Measurements from ENCODE around the gene ARCN1. TPM values are rescaled to one million over a fixed set of nuclear protein-coding genes. Genes with fewer than 3 reads are reported as not detected.

The ARCN1 gene
- 100 to 1,000 TPM; 141 to 150 TPM for total RNA-seq

- Mint-ChIP-seq H3K9me3 (no peaks in the 10 kb centered on the region), H3K27ac (peak within 1 kb of the TSS; percentile 92), H3K27me3 (no peaks in the 10 kb centered on the region), H3K4me1 (peaks cover 43% of the 10 kb centered on the region), H3K4me3 (peak within 1 kb of the TSS; percentile 91), H3K36me3 (peaks cover 17% of the 10 kb centered on the region)
- peak; percentile 77 for DNase-seq
These were observed at the start of gene ARCN1 for GRCh38 chr11:118572061-118572980. ARCN1 (plus strand) TSS chr11:118572409; CDS start chr11:118572548, 139 bp downstream.

GRCh38 chr11:118522571-118523072, 49.6 kb upstream of the ARCN1 start:
- Mint-ChIP-seq H3K27me3 (no peaks in the 10 kb centered on the region), H3K4me1 (peaks cover 6% of the 10 kb centered on the region), H3K36me3 (peaks cover 11% of the 10 kb centered on the region), H3K4me3 (no peak overlapping the region), H3K27ac (no peak overlapping the region), H3K9me3 (no peaks in the 10 kb centered on the region)
- no peak for DNase-seq

- no peaks in the 10 kb centered on the region for H3K9me3 Mint-ChIP-seq
- peaks cover 11% of the 10 kb centered on the region for H3K36me3 Mint-ChIP-seq
- H3K4me1 Mint-ChIP-seq = peaks cover 11% of the 10 kb centered on the region
- H3K4me3 Mint-ChIP-seq = no peak overlapping the region
- no peak for DNase-seq
- H3K27ac Mint-ChIP-seq = no peak overlapping the region
- no peaks in the 10 kb centered on the region for H3K27me3 Mint-ChIP-seq
These were observed 47.9 kb upstream of the ARCN1 start for GRCh38 chr11:118524356-118524755.

- Mint-ChIP-seq H3K27me3 (no peaks in the 10 kb centered on the region), H3K36me3 (peaks cover 5% of the 10 kb centered on the region), H3K4me1 (peaks cover 17% of the 10 kb centered on the region), H3K9me3 (no peaks in the 10 kb centered on the region), H3K4me3 (no peak overlapping the region), H3K27ac (no peak overlapping the region)
- no peak for DNase-seq
These were observed 47.3 kb upstream of the ARCN1 start for GRCh38 chr11:118524757-118525470.

GRCh38 chr11:118526688-118527087, 45.5 kb upstream of the ARCN1 start:
- no peaks in the 10 kb centered on the region for H3K9me3 Mint-ChIP-seq
- no peak overlapping the region for H3K4me3 Mint-ChIP-seq
- H3K36me3 Mint-ChIP-seq = peaks cover 4% of the 10 kb centered on the region
- H3K4me1 Mint-ChIP-seq = peaks cover 20% of the 10 kb centered on the region
- H3K27ac Mint-ChIP-seq = no peak overlapping the region
- no peaks in the 10 kb centered on the region for H3K27me3 Mint-ChIP-seq
- DNase-seq = no peak

GRCh38 chr11:118527109-118527508, 45.1 kb upstream of the ARCN1 start, which contains the start of gene TTC36:
TTC36 (plus strand) TSS chr11:118527474; CDS start chr11:118527495, 21 bp downstream.
- no peak for DNase-seq
- Mint-ChIP-seq H3K9me3 (no peaks in the 10 kb centered on the region), H3K4me1 (peaks cover 22% of the 10 kb centered on the region), H3K4me3 (no peak within 1 kb of the TSS), H3K27me3 (no peaks in the 10 kb centered on the region), H3K36me3 (peaks cover 4% of the 10 kb centered on the region), H3K27ac (no peak within 1 kb of the TSS)

GRCh38 chr11:118528511-118528910, 43.7 kb upstream of the ARCN1 start:
- Mint-ChIP-seq H3K4me3 (no peak overlapping the region), H3K4me1 (peaks cover 22% of the 10 kb centered on the region), H3K27me3 (no peaks in the 10 kb centered on the region), H3K9me3 (no peaks in the 10 kb centered on the region), H3K27ac (no peak overlapping the region), H3K36me3 (peaks cover 2% of the 10 kb centered on the region)
- no peak for DNase-seq

GRCh38 chr11:118529584-118530175, 42.5 kb upstream of the ARCN1 start:
- Mint-ChIP-seq H3K27ac (peak overlapping the region; percentile 62), H3K4me1 (peaks cover 22% of the 10 kb centered on the region), H3K9me3 (no peaks in the 10 kb centered on the region), H3K36me3 (no peaks in the 10 kb centered on the region), H3K4me3 (peak overlapping the region; percentile 86), H3K27me3 (no peaks in the 10 kb centered on the region)
- DNase-seq = no peak

GRCh38 chr11:118530180-118530682, 42.0 kb upstream of the ARCN1 start:
- Mint-ChIP-seq H3K9me3 (no peaks in the 10 kb centered on the region), H3K4me3 (peak overlapping the region; percentile 86), H3K36me3 (no peaks in the 10 kb centered on the region), H3K4me1 (peaks cover 22% of the 10 kb centered on the region), H3K27ac (peak overlapping the region; percentile 62), H3K27me3 (no peaks in the 10 kb centered on the region)
- DNase-seq = no peak

GRCh38 chr11:118530683-118531596, 41.3 kb upstream of the ARCN1 start, which contains the start of gene TMEM25:
TMEM25 (plus strand) TSS chr11:118531192; CDS start chr11:118531802, 610 bp downstream.
- no peaks in the 10 kb centered on the region for H3K27me3 Mint-ChIP-seq
- H3K4me1 Mint-ChIP-seq = peaks cover 22% of the 10 kb centered on the region
- no peaks in the 10 kb centered on the region for H3K36me3 Mint-ChIP-seq
- H3K4me3 Mint-ChIP-seq = peak within 1 kb of the TSS; percentile 86
- DNase-seq = peak; percentile 85
- H3K9me3 Mint-ChIP-seq = no peaks in the 10 kb centered on the region
- peak within 1 kb of the TSS; percentile 76 for H3K27ac Mint-ChIP-seq

- H3K27me3 Mint-ChIP-seq = no peaks in the 10 kb centered on the region
- H3K36me3 Mint-ChIP-seq = no peaks in the 10 kb centered on the region
- H3K4me3 Mint-ChIP-seq = peak overlapping the region; percentile 86
- DNase-seq = peak; percentile 29
- peaks cover 20% of the 10 kb centered on the region for H3K4me1 Mint-ChIP-seq
- H3K9me3 Mint-ChIP-seq = no peaks in the 10 kb centered on the region
- peak overlapping the region; percentile 76 for H3K27ac Mint-ChIP-seq
These were observed 40.6 kb upstream of the ARCN1 start for GRCh38 chr11:118531597-118532084.

- H3K27ac Mint-ChIP-seq = no peak overlapping the region
- no peaks in the 10 kb centered on the region for H3K27me3 Mint-ChIP-seq
- H3K4me3 Mint-ChIP-seq = peak overlapping the region; percentile 86
- H3K4me1 Mint-ChIP-seq = peaks cover 20% of the 10 kb centered on the region
- H3K9me3 Mint-ChIP-seq = no peaks in the 10 kb centered on the region
- DNase-seq = no peak
- no peaks in the 10 kb centered on the region for H3K36me3 Mint-ChIP-seq
These were observed 40.1 kb upstream of the ARCN1 start for GRCh38 chr11:118532091-118532490.

- H3K27ac Mint-ChIP-seq = no peak overlapping the region
- peaks cover 14% of the 10 kb centered on the region for H3K4me1 Mint-ChIP-seq
- H3K27me3 Mint-ChIP-seq = no peaks in the 10 kb centered on the region
- H3K4me3 Mint-ChIP-seq = no peak overlapping the region
- no peaks in the 10 kb centered on the region for H3K36me3 Mint-ChIP-seq
- DNase-seq = no peak
- no peaks in the 10 kb centered on the region for H3K9me3 Mint-ChIP-seq
These were observed 39.1 kb upstream of the ARCN1 start for GRCh38 chr11:118532852-118533768.
